GM19035 (cell line): ENCODE data around the gene ABHD14A.

Experiments
- ATAC-seq: cut with Tn5 transposase; IDR thresholded peaks from one replicate; pipeline ENCODE4 v1.9.1; 2021; ENCODE audit not compliant: unreplicated experiment

Gene ABHD14A

DNA sequence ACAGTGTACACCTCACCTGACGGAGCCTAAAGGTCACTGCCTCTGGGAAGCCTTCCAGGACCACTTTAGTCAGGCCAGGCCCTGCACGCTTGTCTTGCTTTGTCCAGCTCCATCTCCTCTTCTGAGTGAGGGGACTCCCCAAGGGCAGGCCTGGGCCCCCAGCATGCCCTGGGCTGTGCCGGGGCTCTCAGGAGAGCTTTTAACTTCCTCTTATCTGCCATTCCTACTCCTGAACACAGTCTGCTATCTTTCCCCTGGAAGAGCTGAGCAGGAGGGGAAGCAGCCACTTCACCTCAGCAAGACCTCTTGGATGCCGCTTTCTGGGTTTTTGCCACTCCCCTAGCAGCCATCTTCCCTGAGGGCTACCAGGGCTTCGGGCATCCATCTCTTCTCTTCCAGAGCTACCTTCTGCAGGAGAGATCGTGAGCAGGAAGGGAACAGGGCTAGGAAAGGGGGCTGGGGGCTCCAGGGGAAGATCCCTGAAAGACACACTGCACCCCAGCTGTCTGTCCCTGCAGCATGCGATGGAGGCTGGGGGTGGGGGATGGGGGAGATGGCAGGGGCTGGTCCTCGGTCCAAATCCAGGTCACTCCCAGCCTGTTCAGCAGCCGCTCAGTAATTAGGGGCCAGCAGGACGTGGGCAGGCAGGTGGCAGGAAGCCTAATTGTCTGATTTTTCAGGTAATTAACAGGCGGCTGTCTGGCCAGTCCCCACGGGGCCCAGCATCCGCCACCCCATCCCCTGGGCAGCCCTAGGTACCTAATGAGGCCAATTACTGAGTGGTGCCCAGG, 40.8 kb downstream of the ABHD14A start:
- no peak for ATAC-seq

DNA sequence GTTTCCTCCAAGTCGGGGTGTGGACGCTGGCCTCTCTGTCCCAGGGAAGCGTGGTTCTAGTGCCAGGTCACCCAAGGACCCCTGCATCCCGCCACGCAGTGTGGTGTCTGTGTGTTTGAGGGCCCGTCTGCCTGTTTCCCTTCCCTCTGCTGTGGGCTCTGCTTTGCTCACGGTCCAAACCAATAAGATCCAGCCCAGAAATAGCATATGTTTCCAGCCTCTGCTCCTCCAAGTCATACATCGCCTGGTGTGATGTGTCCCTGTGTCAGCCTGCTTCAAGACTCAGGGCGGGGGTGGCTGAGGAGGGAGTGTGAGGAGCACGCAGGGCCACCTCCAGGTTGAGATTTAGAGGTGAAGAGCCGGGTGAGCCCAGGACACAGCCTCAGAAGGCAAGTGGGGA, 42.7 kb downstream of the ABHD14A start:
- no peak for ATAC-seq

DNA sequence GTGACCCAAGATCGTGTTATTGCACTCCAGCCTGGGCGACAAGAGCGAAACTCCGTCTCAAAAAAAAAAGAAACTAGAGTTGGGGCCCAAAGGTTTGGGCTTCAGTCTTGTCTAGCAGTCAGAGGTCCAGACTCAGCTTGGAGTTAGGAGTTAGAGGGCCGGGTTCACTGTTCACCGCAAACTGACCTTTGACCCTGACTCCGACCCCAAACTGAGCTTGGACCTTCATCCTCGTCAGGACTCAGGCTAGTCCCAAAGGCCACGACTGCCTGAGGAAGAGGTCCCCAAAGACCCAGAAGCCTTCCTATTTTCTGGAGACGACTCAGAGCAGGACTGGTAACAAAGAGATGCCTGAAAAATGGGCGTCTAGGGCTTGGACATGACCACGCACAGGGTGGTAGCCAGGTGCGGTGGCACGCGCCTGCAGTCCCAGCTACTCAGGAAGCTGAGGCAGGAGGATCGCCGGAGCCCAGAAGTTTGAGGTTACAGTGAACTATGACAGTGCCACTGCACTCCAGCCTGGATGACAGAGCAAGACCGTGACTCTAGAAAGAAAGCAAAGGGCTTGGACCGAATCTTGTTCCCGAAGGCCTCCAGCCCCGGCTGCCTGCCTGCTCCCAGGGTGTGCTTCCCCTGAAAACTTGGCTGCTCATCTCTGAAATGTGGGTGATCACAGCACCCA, 43.6 kb downstream of the ABHD14A start:
- ATAC-seq: no peak

DNA sequence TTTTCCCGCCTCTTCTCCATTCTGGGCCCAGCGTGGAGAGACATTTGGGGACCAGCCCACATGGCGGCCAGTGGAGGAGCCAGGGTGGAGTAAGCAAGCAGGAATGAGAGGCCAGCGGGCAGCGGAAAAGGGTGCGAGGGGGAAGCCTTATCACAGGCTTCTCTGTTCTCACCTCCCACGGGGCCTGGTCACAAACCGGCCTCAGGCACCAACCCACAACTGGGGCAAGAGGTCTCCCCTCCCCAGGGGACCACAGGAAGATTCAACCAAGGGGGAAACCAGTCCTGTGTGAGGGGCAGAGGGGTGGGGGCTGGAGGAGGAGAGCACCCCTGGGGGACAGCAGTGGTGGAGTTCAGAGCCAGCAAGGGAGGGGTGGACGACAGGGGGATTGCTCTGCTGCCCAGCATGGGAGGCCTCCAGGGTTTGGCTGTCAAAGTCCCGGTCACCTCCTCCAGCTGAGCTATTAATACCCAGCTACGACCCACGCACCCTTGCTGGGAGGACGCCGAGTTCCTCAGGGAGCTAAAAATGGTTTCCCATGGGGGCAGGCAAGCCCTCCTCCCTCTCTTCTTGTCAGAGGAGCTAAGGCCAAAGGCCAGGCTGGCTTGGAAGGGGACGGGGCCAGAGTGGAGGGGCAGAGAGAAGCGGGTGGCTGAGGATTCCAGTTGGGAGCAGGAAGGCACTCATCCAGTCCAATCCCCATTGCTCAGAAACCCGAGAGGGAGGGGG, 44.7 kb downstream of the ABHD14A start:
- no peak for ATAC-seq

DNA sequence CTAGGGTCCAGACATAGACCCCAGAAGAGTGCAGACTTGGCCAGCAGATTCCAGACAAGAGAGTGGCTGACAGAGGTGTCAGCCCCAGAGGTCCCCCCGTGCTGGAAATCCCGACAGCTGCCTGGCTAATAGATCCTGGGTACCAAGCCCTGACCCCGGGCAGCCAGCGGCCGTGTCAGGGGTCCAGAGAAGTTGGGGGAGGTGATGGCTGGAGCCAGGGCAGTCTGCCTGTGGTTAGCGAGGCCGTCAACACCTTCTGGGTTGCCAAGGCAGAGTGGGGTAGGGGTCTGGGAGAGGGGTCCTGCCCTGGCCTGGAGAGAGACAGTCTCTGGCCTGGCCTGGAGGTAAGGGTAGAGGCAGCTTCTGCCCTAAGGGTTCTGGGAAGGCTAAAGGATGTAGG, 45.9 kb downstream of the ABHD14A start:
- ATAC-seq: no peak

DNA sequence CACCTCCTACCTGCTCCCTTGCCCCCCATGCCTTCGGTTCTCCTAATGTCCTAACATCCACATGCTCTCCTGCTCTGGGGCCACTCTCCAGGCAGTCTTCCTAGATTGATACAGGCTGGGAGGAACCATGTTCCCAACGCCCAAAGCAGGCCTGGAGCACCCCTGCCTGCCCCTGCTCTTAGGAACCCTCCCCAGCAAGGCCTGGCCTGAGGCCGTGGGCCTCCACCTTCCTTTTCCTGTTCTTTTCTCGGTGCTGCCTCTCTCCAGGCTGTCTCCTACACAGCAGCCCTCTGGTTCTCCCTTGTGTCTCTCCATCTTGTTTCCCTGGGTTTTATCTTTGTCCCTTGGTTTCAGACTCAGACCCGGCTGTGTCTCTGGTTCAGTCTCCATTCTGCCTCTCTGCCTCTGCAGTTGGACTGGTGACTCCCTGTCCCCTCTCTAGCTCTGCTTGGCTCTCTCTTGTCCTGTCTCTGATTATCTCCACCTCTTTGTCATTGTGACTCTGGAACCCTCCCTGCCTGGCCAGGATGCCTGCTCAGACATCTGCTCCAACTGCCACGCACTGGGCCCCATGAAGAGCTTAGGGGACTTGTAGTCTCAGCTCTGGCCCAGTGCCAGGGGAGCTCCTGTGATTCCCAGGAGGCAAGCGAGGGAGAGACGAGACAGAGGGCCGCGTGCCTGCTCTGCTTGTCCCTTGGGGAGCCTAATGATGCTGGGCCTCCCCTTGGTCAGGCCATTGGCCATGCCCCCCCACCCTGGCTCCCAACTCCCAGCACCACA, 46.8 kb downstream of the ABHD14A start:
- ATAC-seq: no peak

DNA sequence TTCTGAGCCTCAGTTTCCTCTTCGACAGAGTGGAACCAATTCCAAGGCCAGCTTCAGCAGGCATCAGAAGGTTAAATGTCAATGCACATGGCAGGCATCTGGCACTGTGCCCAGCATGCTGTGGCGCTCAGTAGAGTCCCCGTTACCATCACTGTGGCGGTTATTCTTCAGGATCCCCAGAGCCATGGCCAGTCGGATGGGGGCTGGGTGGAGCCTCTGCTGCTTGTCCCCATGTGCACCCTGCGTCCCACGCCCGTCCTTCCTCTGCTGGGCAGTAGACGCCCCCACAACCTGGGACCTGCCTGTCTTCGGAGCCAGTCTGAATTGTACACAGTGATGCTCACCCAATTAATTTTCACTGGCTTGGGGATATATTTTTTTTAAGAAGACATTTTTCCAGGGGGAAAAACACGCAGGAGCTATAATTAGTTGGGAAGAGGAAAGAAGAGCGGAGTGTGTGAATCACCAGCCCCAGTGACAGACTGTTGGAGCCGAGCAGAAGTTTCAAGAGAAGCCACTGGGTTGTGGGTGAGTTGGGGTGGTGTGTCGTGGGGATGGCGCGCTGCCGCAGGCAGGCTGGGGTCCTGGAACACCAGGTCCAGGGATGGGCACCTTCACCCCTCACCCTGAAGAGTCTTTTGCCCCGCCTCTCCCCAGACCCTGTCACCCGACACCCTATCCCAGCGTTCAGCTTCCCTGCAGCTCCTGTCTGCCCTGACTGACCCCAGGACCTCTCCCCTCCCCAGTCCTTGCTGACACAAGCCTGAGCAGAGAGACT, 47.6 kb downstream of the ABHD14A start:
- ATAC-seq: no peak

DNA sequence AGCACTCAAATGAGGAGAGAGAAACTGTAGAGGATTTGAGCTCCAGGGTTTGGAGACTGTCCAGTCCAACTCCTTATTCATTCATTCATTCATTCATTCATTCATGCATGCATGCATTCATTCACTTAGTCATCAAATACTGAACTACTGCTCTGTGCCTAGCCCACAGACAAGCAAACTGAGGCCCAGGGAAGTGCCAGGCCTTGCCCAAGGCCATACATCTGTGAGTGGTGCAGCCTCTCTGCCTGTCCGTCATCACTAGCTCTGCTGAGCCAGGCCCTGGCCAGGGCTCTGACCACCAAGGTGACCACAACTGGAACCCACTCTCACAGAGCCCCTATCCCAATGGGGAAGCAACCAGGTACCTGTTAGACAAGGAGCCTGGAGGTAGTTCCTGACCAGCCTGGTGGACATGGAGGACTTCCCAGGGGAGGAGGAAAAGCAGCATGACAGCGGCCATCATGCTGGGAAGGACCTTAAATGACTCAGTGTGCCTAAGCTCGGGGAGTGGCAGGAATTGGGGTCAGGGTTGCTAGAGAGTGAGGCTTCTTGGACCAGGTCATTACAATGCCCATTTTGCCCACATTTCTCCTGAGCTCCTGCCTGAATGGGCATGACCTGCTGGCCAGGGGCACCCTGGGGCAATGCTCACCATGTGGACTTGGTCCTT, 48.4 kb downstream of the ABHD14A start:
- no peak for ATAC-seq

DNA sequence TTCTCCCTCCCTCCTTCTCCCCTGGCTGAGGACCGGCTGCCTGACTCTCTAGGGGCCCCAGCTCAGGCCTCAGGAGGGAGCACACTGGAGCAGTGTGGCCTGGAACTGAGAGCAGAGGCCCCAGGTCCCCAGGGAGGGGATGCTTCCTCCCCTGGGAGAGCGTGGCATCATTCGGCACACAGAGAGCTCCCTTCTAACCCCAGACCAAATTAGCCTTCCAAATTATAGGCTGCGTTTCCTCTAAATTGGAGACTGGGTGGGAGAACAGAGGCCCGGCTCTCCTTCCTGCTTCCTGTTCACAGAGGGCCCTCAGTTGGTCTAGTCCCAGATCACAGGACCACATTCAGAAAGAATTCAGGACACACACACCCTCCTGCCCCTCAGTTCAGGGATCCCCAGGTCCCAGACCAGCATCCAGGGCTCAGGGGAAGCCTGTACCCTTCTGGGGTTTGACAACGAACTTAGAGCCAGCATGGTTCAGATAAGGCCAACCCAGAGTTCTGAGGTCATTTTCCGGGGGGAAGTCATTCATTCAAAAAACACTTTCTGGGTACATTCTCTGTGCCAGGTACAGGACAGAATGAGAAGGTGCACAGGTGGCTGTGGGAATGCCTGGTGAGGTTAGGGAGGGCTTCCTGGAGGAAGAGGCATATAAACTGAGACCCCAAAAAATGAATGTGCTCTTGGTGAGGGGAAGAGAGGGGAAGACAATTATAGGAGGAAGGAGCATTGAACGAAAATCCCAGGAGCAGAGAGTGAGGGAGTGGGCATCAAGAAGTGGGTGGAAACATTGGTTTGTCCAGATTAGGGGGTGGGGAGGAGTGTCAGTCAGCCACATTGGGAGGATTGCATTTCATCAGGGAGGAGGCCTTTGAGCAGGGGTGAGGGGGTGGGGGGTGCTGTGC, 49.2 kb downstream of the ABHD14A start:
- no peak for ATAC-seq

DNA sequence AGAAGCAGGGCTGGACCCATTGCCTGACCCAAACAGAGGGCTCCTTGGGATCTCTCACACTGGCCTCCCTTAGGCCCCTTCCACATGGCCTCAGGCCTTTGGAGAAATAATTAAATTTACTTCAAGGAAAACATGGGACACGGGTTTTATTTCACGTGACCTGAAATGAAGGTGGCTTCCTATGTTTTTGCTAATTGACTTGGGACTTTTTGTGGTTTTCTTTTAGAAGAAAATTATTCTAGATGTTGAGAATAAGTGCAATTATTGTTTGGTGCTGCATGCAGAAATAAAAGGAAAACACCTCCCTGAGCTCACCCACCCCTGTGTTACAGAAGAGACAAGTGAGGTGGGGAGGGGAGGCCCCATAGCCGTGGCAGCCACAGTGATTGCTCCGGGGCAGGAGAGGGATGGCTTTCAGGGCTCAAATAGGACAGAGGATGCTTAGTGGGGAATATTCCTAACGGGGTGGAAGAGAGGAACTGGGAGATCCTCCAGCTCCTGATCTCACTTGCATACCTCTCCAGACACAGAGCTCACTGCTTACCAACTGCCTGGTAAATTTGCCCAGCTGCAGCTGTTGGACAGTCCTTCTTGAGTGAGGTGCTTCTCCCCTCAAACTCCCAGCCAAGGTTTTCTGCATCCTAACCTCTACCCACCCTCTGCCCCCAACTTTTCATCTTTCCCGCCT, 50.0 kb downstream of the ABHD14A start:
- no peak for ATAC-seq

DNA sequence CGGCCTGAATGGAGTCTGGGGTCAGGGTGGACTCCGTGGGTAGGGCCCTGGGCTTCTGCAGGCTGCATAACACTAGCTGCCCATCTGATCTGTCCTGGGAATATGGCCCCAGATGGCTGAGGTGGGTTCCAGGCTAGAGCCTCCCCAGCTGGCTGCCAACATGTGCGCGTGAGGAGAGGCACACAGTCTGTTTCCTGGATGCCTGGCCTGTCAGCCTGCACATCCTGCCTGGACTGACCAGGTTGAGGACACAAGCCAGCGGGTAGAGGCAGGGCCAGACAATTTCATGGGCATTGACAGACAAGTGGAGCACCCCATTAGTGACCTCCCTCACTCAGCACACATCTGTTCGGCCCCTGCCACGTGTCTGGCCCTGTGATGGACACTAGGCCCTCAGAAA, 50.6 kb downstream of the ABHD14A start:
- ATAC-seq: no peak

DNA sequence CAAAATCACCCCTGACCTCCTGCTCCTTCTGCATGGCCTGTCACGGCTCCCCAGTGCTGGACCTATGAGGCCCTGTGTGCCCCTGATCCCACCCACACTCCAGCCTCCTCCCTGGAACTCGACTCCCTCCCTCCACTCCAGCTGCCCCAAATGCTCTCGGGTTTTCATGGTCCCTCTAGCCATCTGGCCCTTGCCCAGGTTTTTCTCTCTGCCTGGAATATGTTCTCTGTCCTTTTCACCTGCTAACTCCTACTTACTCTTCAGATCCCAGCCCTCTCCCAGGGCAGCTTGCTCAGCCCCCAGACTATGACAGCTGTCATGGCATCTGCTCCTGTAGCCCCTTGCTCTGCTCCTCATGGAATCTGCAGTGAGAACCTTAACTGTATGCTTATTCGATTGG, 51.2 kb downstream of the ABHD14A start:
- no peak for ATAC-seq

DNA sequence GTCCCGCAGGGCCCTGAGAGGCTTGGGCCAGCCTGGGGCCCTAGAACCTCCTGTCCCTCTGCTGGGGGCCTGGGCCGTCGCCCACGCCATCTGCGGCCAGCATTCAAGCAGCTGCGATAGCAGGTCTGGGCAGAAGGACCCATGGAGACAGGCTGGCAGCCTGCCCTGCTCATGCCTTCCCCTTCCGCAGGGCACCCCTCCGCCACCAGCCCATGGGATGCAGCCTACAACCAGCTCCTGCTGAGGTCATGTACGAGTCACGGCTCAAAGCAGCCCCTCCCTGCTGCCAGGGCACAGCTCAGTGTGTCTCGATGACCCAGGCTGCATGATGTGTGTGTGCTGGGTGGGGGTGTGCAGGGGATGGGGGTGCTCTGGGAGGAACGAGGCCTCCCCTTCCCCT, 53.7 kb downstream of the ABHD14A start:
- ATAC-seq: no peak

DNA sequence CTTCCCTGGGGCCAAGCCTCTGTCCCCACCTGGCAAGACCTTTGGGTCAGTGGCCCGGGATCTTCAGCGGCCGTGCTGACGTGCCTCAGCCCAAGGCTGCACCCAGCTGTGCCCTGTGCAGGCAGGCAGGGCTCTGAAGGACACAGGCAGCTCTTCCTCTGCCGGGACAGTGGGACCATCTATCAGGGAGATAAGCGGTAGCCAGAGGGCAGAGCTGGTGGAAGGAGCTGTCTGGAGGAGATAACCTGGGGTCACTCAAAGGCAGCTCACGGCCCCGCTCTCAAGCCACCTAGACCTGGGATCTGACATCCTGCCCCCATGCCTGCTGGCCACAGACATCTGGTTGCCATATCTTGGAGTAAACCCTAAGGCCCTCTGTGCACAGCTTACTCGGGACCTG, 54.2 kb downstream of the ABHD14A start:
- no peak for ATAC-seq

DNA sequence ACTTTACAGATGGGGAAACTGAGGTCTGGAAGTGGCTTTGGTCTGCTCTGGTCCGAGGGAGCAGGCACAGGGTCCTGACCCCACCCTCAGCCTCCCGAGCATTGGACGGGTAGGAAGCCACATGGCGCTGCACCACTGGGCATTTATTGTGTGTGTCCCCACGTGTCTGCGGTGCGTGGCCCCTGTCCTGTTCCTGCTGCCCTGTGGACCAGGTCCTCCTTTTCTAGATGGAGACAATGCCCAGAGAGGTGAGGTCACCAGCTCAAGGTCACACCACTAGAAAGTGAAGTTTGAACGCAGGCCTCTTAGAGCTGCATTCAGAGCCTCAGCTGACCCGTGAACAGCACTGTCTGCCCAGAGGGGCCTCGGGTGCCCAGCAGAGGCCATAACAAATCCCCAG, 54.7 kb downstream of the ABHD14A start:
- ATAC-seq: no peak
